VCaP (cell line): ENCODE results near the gene GDE1.

Experiments
- H3K27ac ChIP-seq: fragments of 450-650 bp; 2 replicates; pipeline ENCODE4 v1.5.1; 2017
- CTCF ChIP-seq: fragments of 450-650 bp; conservative IDR thresholded peaks from 2 replicates; pipeline ENCODE4 v1.5.1; 2017; ENCODE audit warnings: mild to moderate bottlenecking, moderate library complexity

Gene GDE1

GRCh38 chr16:19521471-19522396, at the start of gene GDE1:
TSS of gene GDE1 (minus strand) at chr16:19522098. CDS start at chr16:19521964, 134 bp downstream.
- peak; percentile 42 for TF ChIP-seq CTCF
- H3K27ac ChIP-seq = peak within 1 kb of the TSS; percentile 80

GRCh38 chr16:19567560-19567959, 45.7 kb upstream of the GDE1 start:
- no peak for TF ChIP-seq CTCF
- no peak overlapping the region for H3K27ac ChIP-seq

GRCh38 chr16:19566362-19566761, 44.5 kb upstream of the GDE1 start:
- H3K27ac ChIP-seq = no peak overlapping the region
- TF ChIP-seq CTCF = no peak

GRCh38 chr16:19563377-19563776, 41.5 kb upstream of the GDE1 start:
- H3K27ac ChIP-seq = no peak overlapping the region
- no peak for TF ChIP-seq CTCF

GRCh38 chr16:19560078-19560477, 38.2 kb upstream of the GDE1 start:
- no peak overlapping the region for H3K27ac ChIP-seq
- no peak for TF ChIP-seq CTCF

GRCh38 chr16:19559242-19559910, 37.5 kb upstream of the GDE1 start:
- peak; percentile 72 for TF ChIP-seq CTCF
- H3K27ac ChIP-seq = no peak overlapping the region

GRCh38 chr16:19555938-19556771, 34.3 kb upstream of the GDE1 start:
- TF ChIP-seq CTCF = no peak
- H3K27ac ChIP-seq = peak overlapping the region; percentile 70
